Activated CD4-positive, alpha-beta T cell treated with anti-CD3 and anti-CD28 coated beads, Interleukin-2, amount 10 ng/mL, durations not matched to agents 7 days and 5 days (primary cell): ENCODE data around the gene DIP2A. TPM values are rescaled to one million over a fixed set of nuclear protein-coding genes. Genes with fewer than 3 reads are reported as not detected.

Source experiments
- CTCF ChIA-PET: fragments of 350-600 bp; sonication (Branson Sonifier 250); formaldehyde crosslinking; loops from one replicate; lab custom pipeline; 2021; ENCODE audit warnings: antibody characterized with exemption; lab: Charles Lee
- POLR2A ChIA-PET: fragments of 350-600 bp; sonication (Branson Sonifier 250); formaldehyde crosslinking; loops from one replicate; lab custom pipeline; 2021; ENCODE audit warnings: antibody characterized with exemption; lab: Charles Lee
- DNase-seq: peaks from one replicate; pipeline ENCODE4 v3.0.0-alpha.2; 2020
- H3K27ac Mint-ChIP-seq: one replicate; pipeline ENCODE4 v1.8.0; 2021; ENCODE audit warnings: mild to moderate bottlenecking, moderate library complexity, mixed read lengths
- H3K27me3 Mint-ChIP-seq: one replicate; pipeline ENCODE4 v1.8.0; 2021; ENCODE audit warnings: mixed read lengths
- H3K36me3 Mint-ChIP-seq: one replicate; pipeline ENCODE4 v1.8.0; 2021; ENCODE audit warnings: low read depth, mixed read lengths
- H3K4me1 Mint-ChIP-seq: one replicate; pipeline ENCODE4 v1.8.0; 2021; ENCODE audit warnings: mixed read lengths
- H3K4me3 Mint-ChIP-seq: one replicate; pipeline ENCODE4 v1.8.0; 2021; ENCODE audit warnings: mild to moderate bottlenecking, moderate library complexity, mixed read lengths
- H3K9me3 Mint-ChIP-seq: one replicate; pipeline ENCODE4 v1.8.0; 2021; ENCODE audit warnings: mixed read lengths
- total RNA-seq, 2 experiments: library from RNA; stranded (reverse); gene quantifications; one replicate each; pipeline ENCODE4 v1.2.3, GENCODE V29; 2021

Gene DIP2A
- total RNA-seq, 2 experiments from 2014 or later: 57.6 to 62.1 TPM

DNA sequence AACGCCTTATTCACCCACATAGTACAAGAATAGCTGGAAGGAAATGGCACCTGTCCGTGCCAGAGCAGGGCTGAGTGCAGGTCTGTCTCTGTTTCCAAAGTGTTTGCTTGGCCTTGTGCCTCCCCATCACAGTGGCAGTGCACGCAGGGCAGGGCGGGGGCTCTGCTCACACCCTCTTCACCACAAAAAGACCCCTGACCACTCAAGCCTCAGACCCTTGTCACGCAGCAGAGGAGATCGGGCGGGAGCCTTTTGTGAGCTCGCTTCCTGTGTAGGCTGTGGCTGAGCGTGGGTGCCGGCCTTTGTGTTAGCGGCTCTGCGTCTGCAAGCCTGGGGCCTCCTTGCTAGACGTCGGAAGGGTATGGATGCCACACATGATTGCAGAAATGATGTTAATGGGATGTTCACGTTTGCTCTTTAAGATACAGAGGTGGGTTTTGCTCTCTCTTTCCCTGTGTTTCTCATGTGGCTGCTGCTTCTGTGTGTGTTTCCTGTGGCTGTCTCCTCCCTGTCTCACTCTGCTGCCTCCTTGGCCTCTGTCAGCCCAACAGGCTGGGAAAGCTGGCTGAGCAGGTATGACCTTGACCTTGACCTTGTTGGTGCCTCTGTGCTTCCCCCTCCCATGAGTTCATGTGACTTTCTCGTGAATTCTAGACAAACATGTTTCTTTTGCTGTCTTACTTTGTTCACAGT, 100.7 kb downstream of the DIP2A start:
- Mint-ChIP-seq H3K27me3 (no peaks in the 10 kb centered on the region), H3K4me1 (peaks cover 68% of the 10 kb centered on the region)

DNA sequence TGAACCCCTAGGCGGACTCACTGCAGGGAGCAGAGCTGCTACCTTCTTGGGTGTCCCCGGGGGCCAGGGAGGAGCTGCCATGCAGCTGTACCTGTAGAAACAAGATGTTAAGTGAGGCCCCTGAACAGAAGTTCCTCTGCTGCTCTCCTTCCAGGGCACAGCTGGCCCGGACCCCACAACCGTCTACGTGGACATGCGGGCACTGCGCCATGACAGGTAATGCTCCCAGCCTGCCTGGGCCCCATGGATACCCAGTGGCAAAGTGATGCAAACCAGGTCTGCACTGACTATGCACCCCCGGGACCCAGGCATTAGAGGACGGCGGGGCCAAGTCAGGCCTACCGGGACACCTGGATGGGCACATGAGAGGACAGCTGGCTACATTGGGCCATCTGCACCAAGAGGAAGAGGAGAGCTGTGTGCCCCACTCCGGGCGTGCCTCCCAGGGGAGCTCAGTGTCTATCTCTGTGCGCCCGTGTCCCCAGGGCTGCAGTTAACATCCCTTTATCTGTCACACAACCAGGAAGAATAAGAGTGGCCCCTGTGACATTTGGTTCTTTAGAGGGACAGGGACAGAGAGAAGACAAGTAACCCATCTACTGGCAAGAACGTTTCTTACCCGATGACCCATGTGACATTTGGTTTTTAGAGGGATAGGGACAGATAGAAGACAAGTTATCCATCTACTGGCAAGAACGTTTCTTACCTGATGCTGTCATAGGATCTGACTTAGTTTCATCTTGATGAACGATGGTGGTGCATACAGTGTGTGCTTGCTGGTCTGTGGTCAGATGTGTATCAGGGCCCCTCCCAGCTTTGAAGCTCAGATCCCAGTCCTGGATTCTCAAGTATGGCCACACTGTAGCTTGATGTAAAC, 102.1 kb downstream of the DIP2A start:
- no peaks in the 10 kb centered on the region for H3K27me3 Mint-ChIP-seq

More for the DNA sequence above, 100.7 kb downstream of the DIP2A start:
- H3K36me3 Mint-ChIP-seq: peaks cover 79% of the 10 kb centered on the region
- POLR2A ChIA-PET: interaction anchor here (0.6 to 0.7 kb wide), 2 partner anchors 15 to 80 kb away, joined by 3 to 15 read pairs; no protein-coding TSS in a partner anchor
- peak; percentile 70 for DNase-seq
- CTCF ChIA-PET: interaction anchor here (0.7 to 1.6 kb wide), 5 partner anchors 11 to 88 kb away, joined by 3 read pairs; no protein-coding TSS in a partner anchor
- H3K9me3 Mint-ChIP-seq: no peaks in the 10 kb centered on the region
- H3K27ac Mint-ChIP-seq: peak overlapping the region; percentile 95
- H3K4me3 Mint-ChIP-seq: peak overlapping the region; percentile 65

DNA sequence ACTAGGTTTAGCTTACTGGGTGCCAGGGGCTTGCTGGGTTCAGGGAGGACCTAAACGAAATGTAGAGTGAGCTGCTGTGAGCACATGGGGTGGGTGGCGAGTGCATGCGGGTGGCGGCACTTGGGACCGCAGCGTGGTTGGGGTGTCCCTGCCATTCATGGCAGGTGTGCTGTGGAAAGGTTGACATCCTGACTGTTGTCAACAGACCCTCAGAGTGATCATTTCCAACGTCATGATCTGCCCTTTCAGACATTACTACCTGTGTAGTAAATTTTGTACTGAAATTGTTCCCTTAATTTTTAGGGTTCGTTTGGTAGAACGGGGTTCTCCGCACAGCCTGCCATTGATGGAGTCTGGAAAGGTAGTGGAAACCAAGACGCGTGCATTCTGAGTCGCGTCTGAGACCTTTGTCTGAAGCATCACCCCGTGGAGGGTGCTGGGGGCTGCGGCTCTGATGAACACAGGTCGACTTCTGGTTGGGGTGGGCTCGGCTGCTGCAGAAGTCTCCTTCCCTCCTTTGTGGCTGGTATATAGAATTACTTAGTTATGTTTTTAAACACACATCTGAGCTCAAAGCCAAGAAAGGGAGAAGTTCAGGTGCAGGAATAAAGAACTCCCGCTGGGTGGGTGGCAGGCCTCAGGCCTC, 102.9 kb downstream of the DIP2A start:
- peaks cover 65% of the 10 kb centered on the region for H3K4me1 Mint-ChIP-seq
- peaks cover 87% of the 10 kb centered on the region for H3K36me3 Mint-ChIP-seq
- H3K4me3 Mint-ChIP-seq: no peak overlapping the region
- peak overlapping the region; percentile 95 for H3K27ac Mint-ChIP-seq
- no peaks in the 10 kb centered on the region for H3K9me3 Mint-ChIP-seq
- ChIA-PET CTCF (interaction anchor here (1.0 to 1.9 kb wide), 2 partner anchors 10 to 26 kb away, joined by 3 to 10 read pairs; no protein-coding TSS in a partner anchor), POLR2A (interaction anchor here (1.0 kb wide), 1 partner anchor 10 kb away, joined by 3 read pairs; no protein-coding TSS in a partner anchor)
- DNase-seq: no peak
- H3K27me3 Mint-ChIP-seq: no peaks in the 10 kb centered on the region

More for the DNA sequence above, 102.1 kb downstream of the DIP2A start:
- H3K4me1 Mint-ChIP-seq: peaks cover 65% of the 10 kb centered on the region
- peak overlapping the region; percentile 95 for H3K27ac Mint-ChIP-seq
- CTCF ChIA-PET: interaction anchor here (0.7 to 1.9 kb wide), 3 partner anchors 9 to 103 kb away, joined by 3 to 10 read pairs (median 3); no protein-coding TSS in a partner anchor
- H3K36me3 Mint-ChIP-seq: peaks cover 84% of the 10 kb centered on the region
- POLR2A ChIA-PET: interaction anchor here (1.0 kb wide), 1 partner anchor 9 kb away, joined by 3 read pairs; no protein-coding TSS in a partner anchor
- H3K9me3 Mint-ChIP-seq: no peaks in the 10 kb centered on the region
- H3K4me3 Mint-ChIP-seq: peak overlapping the region; percentile 65
- peak; percentile 25 for DNase-seq

DNA sequence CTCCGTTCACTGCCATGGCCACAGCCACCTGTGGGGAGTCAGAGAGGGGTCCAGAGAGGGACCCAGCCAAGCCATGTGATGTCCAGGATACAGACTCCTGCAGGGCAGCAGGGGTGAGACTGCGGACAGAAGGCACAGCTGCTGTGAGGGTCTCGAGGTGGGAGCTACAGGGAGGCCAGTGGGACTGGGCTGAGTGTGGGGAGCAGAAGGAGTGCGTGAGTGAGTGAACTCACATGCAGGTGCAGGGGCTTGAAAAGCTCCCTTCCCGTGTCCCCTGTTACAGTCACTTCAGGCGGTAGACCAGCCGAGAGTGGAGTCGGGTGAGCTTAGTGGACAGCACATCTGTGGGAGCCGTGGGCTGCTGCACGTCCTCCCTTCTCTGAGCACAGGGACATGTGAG, 103.8 kb downstream of the DIP2A start:
- CTCF ChIA-PET: interaction anchor here (1.0 to 2.3 kb wide), 4 partner anchors 10 to 26 kb away, joined by 3 to 11 read pairs (median 4); no protein-coding TSS in a partner anchor
- H3K4me3 Mint-ChIP-seq: no peak overlapping the region
- H3K27ac Mint-ChIP-seq: peak overlapping the region; percentile 95
- H3K36me3 Mint-ChIP-seq: peaks cover 86% of the 10 kb centered on the region
- POLR2A ChIA-PET: no interaction called here
- peaks cover 68% of the 10 kb centered on the region for H3K4me1 Mint-ChIP-seq
- H3K27me3 Mint-ChIP-seq: no peaks in the 10 kb centered on the region
- DNase-seq: no peak
- no peaks in the 10 kb centered on the region for H3K9me3 Mint-ChIP-seq

DNA sequence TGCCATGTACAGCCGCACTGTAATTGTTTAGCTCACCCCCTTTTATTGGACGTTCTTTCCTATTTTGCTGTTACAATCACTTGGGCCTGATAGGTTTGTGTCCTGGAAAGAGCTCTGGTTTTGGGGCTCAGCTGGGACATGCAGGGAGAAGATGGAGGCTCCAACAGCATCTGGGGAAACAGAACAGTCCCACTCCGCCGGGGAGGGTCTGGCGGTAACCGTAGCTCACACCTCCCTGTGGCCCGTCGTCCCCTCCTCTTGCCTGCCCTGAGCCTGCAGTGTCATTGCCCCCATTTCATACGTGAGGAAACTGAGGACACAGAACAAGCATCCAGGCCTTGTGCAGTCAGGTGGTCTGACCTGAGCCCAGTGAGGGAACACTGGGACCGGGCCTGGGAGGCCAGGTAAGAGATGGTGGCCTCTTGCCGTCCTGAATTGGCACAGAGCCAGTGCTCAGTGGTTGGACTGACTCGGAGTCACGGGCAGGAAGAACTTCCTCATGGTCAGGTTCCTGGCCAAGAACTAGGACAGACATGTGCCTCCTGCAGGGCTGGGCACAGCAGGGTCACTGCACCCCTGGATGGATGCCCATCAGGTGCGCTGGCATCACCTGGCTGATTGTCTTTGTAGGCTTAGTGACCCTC, 104.4 kb downstream of the DIP2A start:
- Mint-ChIP-seq H3K4me3 (no peak overlapping the region), H3K36me3 (peaks cover 86% of the 10 kb centered on the region), H3K4me1 (peaks cover 67% of the 10 kb centered on the region), H3K9me3 (no peaks in the 10 kb centered on the region), H3K27ac (peak overlapping the region; percentile 65), H3K27me3 (no peaks in the 10 kb centered on the region)
- CTCF ChIA-PET: interaction anchor here (1.0 to 2.3 kb wide), 5 partner anchors 8 to 76 kb away, joined by 3 to 11 read pairs (median 4); no protein-coding TSS in a partner anchor
- DNase-seq: no peak
- POLR2A ChIA-PET: no interaction called here

DNA sequence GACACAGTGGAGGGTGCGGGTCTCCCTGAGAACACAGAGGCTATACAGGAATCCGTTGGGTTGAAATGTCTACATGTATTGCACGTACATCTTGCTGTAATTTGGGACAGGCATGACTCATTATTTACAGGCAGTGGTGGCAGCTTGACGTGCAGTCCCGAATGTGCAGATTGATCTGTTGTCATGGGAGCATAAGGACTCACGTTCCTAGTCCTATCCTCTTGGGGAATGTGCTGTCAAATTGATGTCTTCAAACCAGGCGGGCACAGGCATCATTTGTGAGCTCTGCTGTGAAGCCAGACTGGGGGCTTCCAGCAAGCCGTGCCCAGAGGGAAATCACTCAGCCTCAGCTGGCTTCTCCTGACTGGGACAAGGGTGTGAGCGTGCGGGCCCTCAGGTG, 105.7 kb downstream of the DIP2A start:
- no peaks in the 10 kb centered on the region for H3K9me3 Mint-ChIP-seq
- CTCF ChIA-PET: interaction anchor here (1.3 to 2.3 kb wide), 2 partner anchors 9 to 13 kb away, joined by 3 to 11 read pairs; no protein-coding TSS in a partner anchor
- POLR2A ChIA-PET: no interaction called here
- no peaks in the 10 kb centered on the region for H3K27me3 Mint-ChIP-seq
- H3K36me3 Mint-ChIP-seq: peaks cover 91% of the 10 kb centered on the region
- H3K27ac Mint-ChIP-seq: no peak overlapping the region
- peaks cover 60% of the 10 kb centered on the region for H3K4me1 Mint-ChIP-seq
- H3K4me3 Mint-ChIP-seq: no peak overlapping the region
- no peak for DNase-seq

DNA sequence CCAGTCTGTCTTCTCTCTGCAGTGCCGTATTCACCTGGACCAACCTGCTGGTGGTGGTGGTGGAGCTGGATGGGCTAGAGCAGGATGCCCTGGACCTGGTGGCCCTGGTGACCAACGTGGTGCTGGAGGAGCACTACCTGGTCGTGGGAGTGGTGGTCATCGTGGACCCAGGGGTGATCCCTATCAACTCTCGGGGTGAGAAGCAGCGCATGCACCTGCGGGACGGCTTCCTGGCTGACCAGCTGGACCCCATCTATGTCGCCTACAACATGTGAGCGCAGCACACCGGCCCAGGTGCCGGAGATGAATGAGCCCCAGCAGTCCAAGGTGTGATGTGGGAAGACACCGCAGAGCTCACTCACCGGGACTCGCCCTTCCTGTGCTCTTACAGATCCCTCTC, 108.7 kb downstream of the DIP2A start:
- ChIA-PET CTCF (interaction anchor here (1.8 kb wide), 1 partner anchor 8 kb away, joined by 4 read pairs; no protein-coding TSS in a partner anchor), POLR2A (no interaction called here)
- DNase-seq: no peak
- Mint-ChIP-seq H3K9me3 (peaks cover 4% of the 10 kb centered on the region), H3K36me3 (peaks cover 84% of the 10 kb centered on the region), H3K27ac (peak overlapping the region; percentile 55), H3K4me1 (peaks cover 30% of the 10 kb centered on the region), H3K27me3 (no peaks in the 10 kb centered on the region), H3K4me3 (no peak overlapping the region)

DNA sequence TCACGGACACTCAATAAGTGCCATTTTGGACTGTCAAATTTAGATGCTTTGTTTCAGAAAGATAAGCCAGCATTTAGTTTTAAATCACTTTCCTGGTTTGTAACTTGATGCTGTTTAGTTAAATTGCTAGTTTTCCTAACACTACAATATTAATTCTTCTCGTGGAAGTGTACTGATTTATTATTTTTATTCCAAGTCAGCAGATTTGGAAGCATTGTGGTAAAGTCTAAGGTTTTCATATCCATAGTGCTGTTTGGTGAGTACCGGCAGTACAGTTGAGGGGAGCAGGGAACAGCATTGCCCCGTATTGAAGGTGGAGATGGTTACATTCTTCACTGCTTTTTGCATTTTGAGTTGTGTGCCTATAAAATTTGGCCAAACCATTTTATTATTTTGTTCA, 109.9 kb downstream of the DIP2A start:
- Mint-ChIP-seq H3K27ac (no peak overlapping the region), H3K36me3 (peaks cover 83% of the 10 kb centered on the region), H3K4me3 (no peak overlapping the region), H3K9me3 (peaks cover 4% of the 10 kb centered on the region), H3K27me3 (no peaks in the 10 kb centered on the region), H3K4me1 (peaks cover 24% of the 10 kb centered on the region)
- POLR2A ChIA-PET: no interaction called here
- no peak for DNase-seq
- CTCF ChIA-PET: no interaction called here

DNA sequence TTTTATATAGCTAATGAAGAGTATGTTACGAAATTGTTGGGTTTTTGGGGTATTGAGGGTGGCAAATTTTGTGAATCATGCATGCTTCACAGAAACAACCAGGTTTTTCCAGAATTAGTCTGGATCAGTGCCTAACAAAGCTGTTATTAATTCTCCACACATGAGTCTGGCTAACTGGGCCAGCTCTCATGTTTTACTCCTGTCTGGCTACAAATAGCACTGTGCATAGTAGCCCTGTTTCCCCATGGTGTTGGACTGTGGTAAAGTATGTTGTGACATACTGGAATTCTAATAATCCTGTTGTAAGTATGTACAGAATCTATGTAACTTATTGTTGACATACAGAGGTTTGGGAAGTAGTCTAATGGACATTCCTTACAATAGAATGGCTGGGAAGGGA, 110.4 kb downstream of the DIP2A start:
- POLR2A ChIA-PET: no interaction called here

DNA sequence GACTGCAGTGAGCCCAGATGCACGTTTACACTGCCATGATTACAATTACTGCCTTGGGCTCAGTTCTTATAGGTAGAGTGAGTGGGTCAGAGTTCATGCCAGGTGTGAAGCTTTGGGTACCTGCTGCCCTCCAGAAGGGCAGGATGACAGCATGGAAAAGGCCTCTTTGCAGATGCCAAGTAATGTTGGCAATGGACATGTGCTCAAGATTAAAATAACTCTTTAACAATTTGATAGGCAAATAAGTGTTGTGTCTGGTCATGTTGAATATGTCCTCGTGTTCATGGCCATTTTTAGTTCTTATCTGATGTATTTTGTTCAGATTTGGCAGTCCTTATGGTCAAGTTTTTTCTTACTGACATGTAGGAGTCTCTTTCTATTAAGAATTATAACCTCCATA, 111.4 kb downstream of the DIP2A start:
- H3K36me3 Mint-ChIP-seq: peaks cover 76% of the 10 kb centered on the region
- no peak overlapping the region for H3K27ac Mint-ChIP-seq
- H3K4me3 Mint-ChIP-seq: no peak overlapping the region
- peaks cover 25% of the 10 kb centered on the region for H3K4me1 Mint-ChIP-seq
- H3K27me3 Mint-ChIP-seq: no peaks in the 10 kb centered on the region
- H3K9me3 Mint-ChIP-seq: peaks cover 7% of the 10 kb centered on the region
- ChIA-PET CTCF (no interaction called here), POLR2A (no interaction called here)
- no peak for DNase-seq

More for the DNA sequence above, 110.4 kb downstream of the DIP2A start:
- no peaks in the 10 kb centered on the region for H3K27me3 Mint-ChIP-seq
- H3K4me1 Mint-ChIP-seq: peaks cover 24% of the 10 kb centered on the region
- CTCF ChIA-PET: no interaction called here
- DNase-seq: no peak
- H3K36me3 Mint-ChIP-seq: peaks cover 83% of the 10 kb centered on the region
- H3K27ac Mint-ChIP-seq: no peak overlapping the region
- H3K4me3 Mint-ChIP-seq: no peak overlapping the region
- H3K9me3 Mint-ChIP-seq: peaks cover 6% of the 10 kb centered on the region

DNA sequence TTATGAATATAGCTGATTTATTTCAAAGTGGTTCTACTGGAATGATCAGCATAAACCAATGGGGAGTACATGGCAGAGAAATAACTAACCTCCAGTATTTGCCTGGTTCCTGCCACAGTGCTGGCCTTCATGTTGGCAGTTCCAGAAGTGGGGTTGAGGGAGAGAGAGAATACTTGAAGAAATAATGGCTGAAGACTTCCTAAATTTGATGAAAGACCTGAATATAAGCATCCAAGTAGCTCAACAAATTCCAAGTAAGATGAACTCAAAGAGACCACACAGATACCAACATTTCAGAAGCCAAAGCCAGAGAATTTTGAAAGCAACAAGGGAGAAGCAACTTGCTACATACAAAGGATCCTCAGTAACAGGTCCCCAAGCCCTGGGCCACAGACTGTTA, 111.9 kb downstream of the DIP2A start:
- DNase-seq: no peak
- H3K27me3 Mint-ChIP-seq: no peaks in the 10 kb centered on the region
- H3K27ac Mint-ChIP-seq: no peak overlapping the region
- H3K9me3 Mint-ChIP-seq: peaks cover 11% of the 10 kb centered on the region
- no peak overlapping the region for H3K4me3 Mint-ChIP-seq
- POLR2A ChIA-PET: no interaction called here
- CTCF ChIA-PET: no interaction called here
- H3K4me1 Mint-ChIP-seq: peaks cover 30% of the 10 kb centered on the region
- peaks cover 72% of the 10 kb centered on the region for H3K36me3 Mint-ChIP-seq

DNA sequence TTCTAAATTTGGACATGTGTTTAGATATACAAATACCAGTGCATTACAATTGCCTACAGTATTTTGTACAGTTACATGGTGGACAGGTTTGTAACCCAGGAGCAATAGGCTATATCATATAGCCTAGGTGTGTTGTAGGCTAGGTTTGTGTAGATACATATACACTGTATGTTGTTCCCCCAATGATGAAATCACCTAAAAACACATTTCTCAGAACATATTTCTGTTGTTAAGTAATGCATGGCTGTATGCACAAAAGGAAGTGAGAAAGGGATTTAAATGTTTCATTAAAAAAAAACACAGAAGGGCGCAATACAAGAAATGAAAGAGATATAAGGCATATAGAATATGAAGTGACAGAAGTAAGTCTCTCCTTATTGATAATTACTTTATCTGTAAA, 114.2 kb downstream of the DIP2A start:
- H3K4me1 Mint-ChIP-seq: peaks cover 16% of the 10 kb centered on the region
- H3K4me3 Mint-ChIP-seq: no peak overlapping the region
- H3K27me3 Mint-ChIP-seq: no peaks in the 10 kb centered on the region
- H3K9me3 Mint-ChIP-seq: peaks cover 21% of the 10 kb centered on the region
- ChIA-PET CTCF (interaction anchor here (1.0 kb wide), 1 partner anchor 10 kb away, joined by 3 read pairs; no protein-coding TSS in a partner anchor), POLR2A (no interaction called here)
- peaks cover 66% of the 10 kb centered on the region for H3K36me3 Mint-ChIP-seq
- H3K27ac Mint-ChIP-seq: no peak overlapping the region
- DNase-seq: no peak
